Activated CD8-positive, alpha-beta T cell treated with anti-CD3 and anti-CD28 coated beads, Interleukin-2, amount 10 ng/mL, durations not matched to agents 7 days and 5 days (primary cell): ENCODE data around the gene MSI2. TPM values are rescaled to one million over a fixed set of nuclear protein-coding genes. Genes with fewer than 3 reads are reported as not detected.

ENCODE experiments used
- ATAC-seq: fragments of 150-1000 bp; cut with Tn5 transposase; one replicate; pipeline ENCODE4 v1.10.0; 2021; ENCODE audit warnings: moderate library complexity
- CTCF ChIA-PET: fragments of 350-600 bp; sonication (Branson Sonifier 250); formaldehyde crosslinking; loops from one replicate; lab custom pipeline; 2021; ENCODE audit warnings: antibody characterized with exemption; lab: Charles Lee
- POLR2A ChIA-PET: fragments of 350-600 bp; sonication (Branson Sonifier 250); formaldehyde crosslinking; loops from one replicate; lab custom pipeline; 2021; ENCODE audit warnings: antibody characterized with exemption; lab: Charles Lee
- DNase-seq: peaks from one replicate; pipeline ENCODE4 v3.0.0-alpha.2; 2020
- H3K27ac Mint-ChIP-seq: one replicate; pipeline ENCODE4 v1.8.0; 2021; ENCODE audit warnings: mild to moderate bottlenecking, mixed read lengths
- H3K27me3 Mint-ChIP-seq: one replicate; pipeline ENCODE4 v1.8.0; 2021; ENCODE audit warnings: low read depth, mixed read lengths
- H3K36me3 Mint-ChIP-seq: one replicate; pipeline ENCODE4 v1.8.0; 2021; ENCODE audit warnings: low read depth, mixed read lengths
- H3K4me1 Mint-ChIP-seq: one replicate; pipeline ENCODE4 v1.8.0; 2021; ENCODE audit warnings: low read depth, mixed read lengths
- H3K4me3 Mint-ChIP-seq: one replicate; pipeline ENCODE4 v1.8.0; 2021; ENCODE audit warnings: mild to moderate bottlenecking, mixed read lengths
- H3K9me3 Mint-ChIP-seq: one replicate; pipeline ENCODE4 v1.8.0; 2022; ENCODE audit warnings: mixed read lengths; ENCODE audit not compliant: insufficient read depth
- total RNA-seq, 2 experiments: library from RNA; stranded (reverse); gene quantifications; one replicate each; pipeline ENCODE4 v1.2.3, GENCODE V29; 2021

The MSI2 gene
- total RNA-seq, 2 experiments from 2014 or later: 123 to 125 TPM

- Mint-ChIP-seq H3K4me1 (no peaks in the 10 kb centered on the region), H3K9me3 (peaks cover 5% of the 10 kb centered on the region), H3K27me3 (peaks cover 30% of the 10 kb centered on the region), H3K4me3 (no peak overlapping the region), H3K27ac (no peak overlapping the region), H3K36me3 (no peaks in the 10 kb centered on the region)
- DNase-seq (no peak), ATAC-seq (no peak)
- POLR2A ChIA-PET: no interaction called here
- CTCF ChIA-PET: interaction anchor here (0.9 kb wide), 1 partner anchor 16 kb away, joined by 3 read pairs; no protein-coding TSS in a partner anchor
Observed at GRCh38 chr17:57226793-57227192, 29.5 kb upstream of the MSI2 start.

GRCh38 chr17:57228911-57229310, 27.4 kb upstream of the MSI2 start:
- no peak for DNase-seq
- ChIA-PET CTCF (interaction anchor here (1.0 to 1.1 kb wide), 2 partner anchors 14 kb away, joined by 7 to 8 read pairs; no protein-coding TSS in a partner anchor), POLR2A (no interaction called here)
- H3K4me1 Mint-ChIP-seq: no peaks in the 10 kb centered on the region
- no peak overlapping the region for H3K27ac Mint-ChIP-seq
- no peaks in the 10 kb centered on the region for H3K9me3 Mint-ChIP-seq
- no peaks in the 10 kb centered on the region for H3K36me3 Mint-ChIP-seq
- H3K27me3 Mint-ChIP-seq: peaks cover 42% of the 10 kb centered on the region
- ATAC-seq: no peak
- no peak overlapping the region for H3K4me3 Mint-ChIP-seq

- ChIA-PET CTCF (no interaction called here), POLR2A (no interaction called here)
- ATAC-seq (no peak), DNase-seq (no peak)
- no peak overlapping the region for H3K4me3 Mint-ChIP-seq
- H3K36me3 Mint-ChIP-seq: no peaks in the 10 kb centered on the region
- H3K9me3 Mint-ChIP-seq: no peaks in the 10 kb centered on the region
- no peak overlapping the region for H3K27ac Mint-ChIP-seq
- H3K4me1 Mint-ChIP-seq: no peaks in the 10 kb centered on the region
- H3K27me3 Mint-ChIP-seq: peaks cover 29% of the 10 kb centered on the region
Observed at GRCh38 chr17:57234061-57234738, 22.1 kb upstream of the MSI2 start.

GRCh38 chr17:57234739-57235092, 21.6 kb upstream of the MSI2 start:
- Mint-ChIP-seq H3K4me3 (no peak overlapping the region), H3K27ac (no peak overlapping the region), H3K36me3 (no peaks in the 10 kb centered on the region), H3K27me3 (peaks cover 27% of the 10 kb centered on the region), H3K4me1 (no peaks in the 10 kb centered on the region), H3K9me3 (no peaks in the 10 kb centered on the region)
- ATAC-seq (no peak), DNase-seq (no peak)
- ChIA-PET CTCF (interaction anchor here (0.6 kb wide), 1 partner anchor 8 kb away, joined by 3 read pairs; no protein-coding TSS in a partner anchor), POLR2A (no interaction called here)

- Mint-ChIP-seq H3K4me3 (no peak overlapping the region), H3K36me3 (no peaks in the 10 kb centered on the region), H3K4me1 (no peaks in the 10 kb centered on the region), H3K9me3 (no peaks in the 10 kb centered on the region), H3K27ac (no peak overlapping the region), H3K27me3 (peaks cover 27% of the 10 kb centered on the region)
- DNase-seq (no peak), ATAC-seq (no peak)
- CTCF ChIA-PET: interaction anchor here (0.6 kb wide), 1 partner anchor 8 kb away, joined by 3 read pairs; no protein-coding TSS in a partner anchor
- POLR2A ChIA-PET: no interaction called here
Observed at GRCh38 chr17:57235124-57235523, 21.2 kb upstream of the MSI2 start.

- no peaks in the 10 kb centered on the region for H3K4me1 Mint-ChIP-seq
- no peak overlapping the region for H3K4me3 Mint-ChIP-seq
- no peaks in the 10 kb centered on the region for H3K36me3 Mint-ChIP-seq
- POLR2A ChIA-PET: no interaction called here
- no peaks in the 10 kb centered on the region for H3K9me3 Mint-ChIP-seq
- CTCF ChIA-PET: interaction anchor here (1.1 to 2.1 kb wide), 2 partner anchors 435 to 511 kb away, joined by 4 to 7 read pairs; no protein-coding TSS in a partner anchor
- H3K27ac Mint-ChIP-seq: no peak overlapping the region
- peaks cover 30% of the 10 kb centered on the region for H3K27me3 Mint-ChIP-seq
- ATAC-seq: no peak
- DNase-seq: no peak
Observed at GRCh38 chr17:57236686-57237299, 19.5 kb upstream of the MSI2 start.

GRCh38 chr17:57240648-57241047, 15.7 kb upstream of the MSI2 start:
- ChIA-PET POLR2A (no interaction called here), CTCF (interaction anchor here (1.0 kb wide), 1 partner anchor 431 kb away, joined by 3 read pairs; no protein-coding TSS in a partner anchor)
- Mint-ChIP-seq H3K27me3 (peaks cover 17% of the 10 kb centered on the region), H3K36me3 (no peaks in the 10 kb centered on the region), H3K9me3 (no peaks in the 10 kb centered on the region), H3K27ac (no peak overlapping the region), H3K4me3 (no peak overlapping the region), H3K4me1 (peaks cover 9% of the 10 kb centered on the region)
- no peak for ATAC-seq
- no peak for DNase-seq

- DNase-seq: no peak
- Mint-ChIP-seq H3K27me3 (peaks cover 15% of the 10 kb centered on the region), H3K36me3 (no peaks in the 10 kb centered on the region), H3K9me3 (no peaks in the 10 kb centered on the region), H3K4me1 (peaks cover 9% of the 10 kb centered on the region), H3K4me3 (no peak overlapping the region), H3K27ac (no peak overlapping the region)
- ChIA-PET CTCF (interaction anchor here (1.2 to 4.5 kb wide), 14 partner anchors 13 to 505 kb away, joined by 5 to 62 read pairs (median 16); partner anchors contain the start of gene MSI2), POLR2A (interaction anchor here (1.5 kb wide), 1 partner anchor 15 kb away, joined by 3 read pairs; no protein-coding TSS in a partner anchor)
- no peak for ATAC-seq
Observed at GRCh38 chr17:57242148-57242547, 14.2 kb upstream of the MSI2 start.

- no peaks in the 10 kb centered on the region for H3K9me3 Mint-ChIP-seq
- H3K27me3 Mint-ChIP-seq: peaks cover 16% of the 10 kb centered on the region
- H3K27ac Mint-ChIP-seq: no peak overlapping the region
- no peak overlapping the region for H3K4me3 Mint-ChIP-seq
- peaks cover 9% of the 10 kb centered on the region for H3K4me1 Mint-ChIP-seq
- POLR2A ChIA-PET: interaction anchor here (0.7 to 1.5 kb wide), 4 partner anchors 14 to 358 kb away, joined by 3 to 4 read pairs (median 3); no protein-coding TSS in a partner anchor
- CTCF ChIA-PET: interaction anchor here (0.6 to 4.5 kb wide), 128 partner anchors 8 to 885 kb away, joined by 3 to 62 read pairs (median 4); partner anchors contain the start of gene MSI2
- ATAC-seq (peak; percentile 80), DNase-seq (peak; percentile 85)
- no peaks in the 10 kb centered on the region for H3K36me3 Mint-ChIP-seq
Observed at GRCh38 chr17:57243171-57243622, 13.1 kb upstream of the MSI2 start.

- DNase-seq (no peak), ATAC-seq (no peak)
- Mint-ChIP-seq H3K27me3 (peaks cover 7% of the 10 kb centered on the region), H3K9me3 (peaks cover 9% of the 10 kb centered on the region), H3K4me1 (peaks cover 9% of the 10 kb centered on the region), H3K36me3 (peaks cover 5% of the 10 kb centered on the region), H3K27ac (no peak overlapping the region), H3K4me3 (no peak overlapping the region)
- ChIA-PET POLR2A (no interaction called here), CTCF (interaction anchor here (1.5 to 4.5 kb wide), 2 partner anchors 156 to 426 kb away, joined by 5 to 62 read pairs; no protein-coding TSS in a partner anchor)
Observed at GRCh38 chr17:57245786-57246185, 10.5 kb upstream of the MSI2 start.

GRCh38 chr17:57246257-57246656, 10.1 kb upstream of the MSI2 start:
- H3K27ac Mint-ChIP-seq: no peak overlapping the region
- peaks cover 9% of the 10 kb centered on the region for H3K4me1 Mint-ChIP-seq
- peaks cover 13% of the 10 kb centered on the region for H3K9me3 Mint-ChIP-seq
- DNase-seq (no peak), ATAC-seq (no peak)
- H3K36me3 Mint-ChIP-seq: peaks cover 5% of the 10 kb centered on the region
- ChIA-PET POLR2A (interaction anchor here (0.6 kb wide), 1 partner anchor 268 kb away, joined by 3 read pairs; no protein-coding TSS in a partner anchor), CTCF (interaction anchor here (1.5 kb wide), 1 partner anchor 426 kb away, joined by 5 read pairs; no protein-coding TSS in a partner anchor)
- H3K4me3 Mint-ChIP-seq: no peak overlapping the region
- peaks cover 5% of the 10 kb centered on the region for H3K27me3 Mint-ChIP-seq
